Dermis microvascular lymphatic vessel endothelial cell (primary cell): Measurements from ENCODE around the gene FMO5. TPM values are rescaled to one million over a fixed set of nuclear protein-coding genes. Genes with fewer than 3 reads are reported as not detected.
A peak's percentile ranks its signal among the peaks of the same experiment; 100 is the strongest.
"Not testable (repeated sequence)": the region's sequence is repeated elsewhere in the genome, so short reads cannot be mapped to it uniquely, and the experiment has no call there.

Source experiments
- DNase-seq, 2 donors: peaks; one replicate each; pipeline versions ENCODE4 v3.0.0 to v3.0.0-alpha.2; 2010; ENCODE audit warnings: low read depth in 2 of 2
- total RNA-seq: library from RNA; depleted of rRNA; stranded (reverse); fragments of >200 nt; gene quantifications from 2 replicates; pipeline ENCODE4 v1.2.1, GENCODE V29; 2014

Gene FMO5
- total RNA-seq, 1 donor from 2014 or later: 1.2 TPM

DNA sequence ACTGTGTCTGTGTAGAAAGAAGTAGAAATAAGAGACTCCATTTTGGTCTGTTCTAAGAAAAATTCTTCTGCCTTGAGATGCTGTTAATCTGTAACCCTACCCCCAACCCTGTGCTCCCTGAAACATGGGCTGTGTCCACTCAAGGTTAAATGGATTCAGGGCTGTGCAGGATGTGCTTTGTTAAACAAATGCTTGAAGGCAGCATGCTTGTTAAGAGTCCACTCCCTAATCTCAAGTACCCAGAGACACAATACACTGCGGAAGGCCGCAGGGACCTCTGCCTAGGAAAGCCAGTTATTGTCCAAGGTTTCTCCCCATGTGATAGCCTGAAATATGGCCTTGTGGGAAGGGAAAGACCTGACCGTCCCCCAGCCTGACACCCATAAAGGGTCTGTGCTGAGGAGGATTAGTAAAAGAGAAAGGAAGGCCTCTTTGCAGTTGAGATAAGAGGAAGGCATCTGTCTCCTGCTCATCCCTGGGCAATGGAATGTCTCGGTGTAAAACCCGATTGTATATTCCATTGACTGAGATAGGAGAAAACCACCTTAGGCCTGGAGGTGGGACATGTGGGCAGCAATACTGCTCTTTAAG, 15.1 kb upstream of the FMO5 start:
- DNase-seq: not testable (repeated sequence)

DNA sequence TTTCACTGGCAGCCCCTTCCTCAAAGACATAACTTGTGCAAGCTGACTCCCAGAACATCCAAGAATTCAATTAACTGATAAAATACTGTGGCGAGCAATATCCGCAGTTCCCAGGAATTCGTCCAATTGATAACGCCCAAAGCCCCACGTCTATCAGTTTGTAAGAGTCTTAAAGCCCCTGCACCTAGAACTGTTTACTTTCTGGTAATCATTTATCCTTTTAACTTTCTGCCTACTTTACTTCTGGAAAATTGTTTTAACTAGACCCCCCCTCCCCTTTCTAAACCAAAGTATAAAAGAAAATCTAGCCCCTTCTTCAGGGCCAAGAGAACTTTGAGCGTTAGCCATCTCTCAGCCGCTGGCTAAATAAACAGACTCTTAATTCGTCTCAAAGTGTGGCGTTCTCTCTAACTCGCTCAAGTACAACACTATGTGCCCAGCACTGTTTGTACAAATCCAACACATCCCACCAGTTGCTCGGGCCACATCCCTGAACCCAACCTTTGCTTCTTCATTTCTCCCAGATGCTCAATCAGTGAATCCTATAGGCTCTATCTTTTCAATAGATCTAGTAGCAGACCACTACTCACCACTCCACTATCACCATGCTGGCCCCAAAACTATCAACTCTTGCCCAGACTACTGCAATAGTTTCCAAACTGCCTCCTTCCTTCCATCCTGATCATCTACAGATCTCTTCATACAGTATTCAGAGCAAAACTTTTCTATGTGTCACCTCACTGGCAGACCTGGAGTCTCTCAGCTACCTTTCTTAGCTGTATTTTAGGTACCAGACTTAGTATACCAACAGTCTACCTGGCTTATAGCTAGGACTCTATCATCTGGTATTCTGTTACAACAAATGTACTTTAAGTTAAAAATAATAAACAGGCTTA, 14.0 kb upstream of the FMO5 start:
- no peak for DNase-seq

DNA sequence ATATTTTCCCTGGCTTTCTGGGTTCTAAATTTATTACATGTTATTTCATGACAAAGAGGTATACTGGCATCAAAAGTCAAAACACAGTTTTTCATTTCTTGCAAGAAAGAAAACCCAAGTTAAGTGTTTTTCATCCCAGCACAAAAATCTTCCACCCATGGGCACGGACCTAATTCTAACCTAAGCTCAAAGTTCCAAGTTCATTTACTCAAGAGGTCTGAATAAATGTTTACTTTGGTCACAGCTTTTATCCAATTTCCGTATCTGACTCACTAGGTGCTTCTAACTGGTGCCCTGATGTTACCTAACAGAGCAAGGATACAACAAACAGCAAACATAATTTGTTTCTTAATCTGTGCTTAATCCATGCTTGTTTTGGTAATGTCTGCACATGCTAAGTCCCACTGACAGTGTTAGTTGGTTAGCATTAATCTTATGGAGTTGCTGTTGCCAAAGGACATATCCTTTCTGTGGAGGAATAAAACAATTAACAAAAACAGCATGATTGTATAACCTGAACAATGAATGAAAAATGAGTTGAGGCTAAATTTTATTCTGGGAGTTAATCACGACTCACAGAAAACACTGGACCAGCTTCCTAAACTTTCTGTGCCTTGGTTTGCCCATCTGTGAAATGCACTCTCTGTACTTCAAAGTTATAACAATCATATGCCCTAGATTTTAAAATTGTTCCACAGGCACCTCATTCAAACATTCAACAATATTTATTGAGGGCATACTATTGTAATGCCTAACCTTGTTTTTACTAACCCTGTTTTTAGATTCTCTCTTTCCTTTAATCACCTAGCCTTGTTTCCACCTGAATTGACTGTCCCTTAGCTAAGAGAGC, 13.1 kb upstream of the FMO5 start:
- no peak for DNase-seq

DNA sequence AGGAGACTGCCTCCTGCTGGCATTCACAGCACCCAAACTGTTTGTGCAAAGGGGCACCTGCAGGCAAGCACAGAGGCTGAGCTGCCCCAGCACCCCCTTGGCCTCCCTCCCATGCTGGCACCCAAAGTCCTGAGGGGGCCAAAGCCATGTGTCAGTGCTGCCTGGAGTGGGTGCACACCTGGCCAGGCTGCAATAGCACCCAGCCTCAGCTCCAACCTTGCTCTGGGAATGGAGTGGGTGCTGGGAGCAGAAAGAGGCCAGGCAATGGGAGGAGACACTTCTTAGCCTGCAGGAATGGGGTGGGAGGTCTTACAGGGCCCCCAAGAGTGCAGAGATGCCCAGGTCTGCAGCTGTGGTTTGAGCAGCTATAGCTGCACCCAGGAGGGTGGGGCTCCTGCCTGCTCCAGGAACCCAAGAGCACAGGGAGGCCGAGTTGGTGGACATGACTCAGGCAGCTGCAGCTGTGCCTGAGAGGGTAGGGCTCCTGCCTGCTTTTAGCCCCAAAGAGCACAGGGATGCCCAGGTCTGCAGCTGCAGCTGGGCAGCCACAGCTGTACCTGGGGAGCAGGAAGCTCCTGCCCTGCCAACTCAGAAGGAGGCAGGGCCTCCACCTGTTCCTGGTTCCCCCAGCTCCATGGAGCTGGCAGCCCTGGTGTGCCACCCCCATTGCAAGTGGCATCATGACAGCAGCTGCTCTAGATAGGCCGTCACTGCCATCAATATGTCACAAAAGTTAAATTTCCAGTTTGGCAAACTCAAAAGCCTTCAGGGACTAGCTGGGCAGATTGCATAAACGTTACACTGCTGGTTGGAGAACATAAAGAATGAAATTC, 12.0 kb upstream of the FMO5 start:
- DNase-seq: no peak

DNA sequence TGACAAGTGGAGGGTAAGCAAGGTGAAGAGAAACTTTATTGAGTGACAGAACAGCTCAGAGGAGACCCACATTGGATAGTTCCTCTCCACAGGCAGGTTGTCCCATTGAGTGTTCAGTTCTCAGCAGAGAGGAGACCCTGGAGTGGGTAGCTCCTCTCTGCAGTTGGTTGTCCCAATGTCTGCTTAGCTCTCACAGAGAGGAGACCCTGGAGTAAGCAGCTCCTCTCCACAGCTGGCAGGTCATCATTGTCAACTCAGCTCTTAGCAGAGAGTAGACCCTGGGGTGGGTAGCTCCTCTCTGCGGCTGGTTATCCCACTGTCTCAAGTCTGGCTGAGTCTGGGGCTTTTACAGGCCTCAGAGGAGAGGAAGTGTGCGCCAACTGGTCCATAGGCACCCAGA, 11.3 kb upstream of the FMO5 start:
- DNase-seq: no peak

DNA sequence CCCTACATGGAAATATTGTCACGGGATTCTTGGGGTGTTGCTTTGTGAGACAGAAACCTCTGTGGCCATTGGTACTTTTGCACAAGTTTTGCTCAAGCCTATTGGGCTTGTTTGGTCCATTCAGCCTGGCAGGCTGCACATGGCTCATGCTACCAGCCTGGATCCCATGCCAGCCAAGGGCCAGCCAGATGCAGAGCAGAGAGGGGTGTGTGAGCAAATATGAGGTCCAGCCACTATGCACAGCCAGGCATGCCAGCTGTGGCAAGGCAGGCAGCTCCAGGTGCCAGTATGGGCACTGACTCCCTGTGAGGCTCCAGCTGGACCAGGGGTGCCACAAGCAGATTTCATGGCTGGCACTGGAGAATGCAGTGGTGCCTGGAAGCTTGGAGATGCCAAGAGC, 10.7 kb upstream of the FMO5 start:
- no peak for DNase-seq

DNA sequence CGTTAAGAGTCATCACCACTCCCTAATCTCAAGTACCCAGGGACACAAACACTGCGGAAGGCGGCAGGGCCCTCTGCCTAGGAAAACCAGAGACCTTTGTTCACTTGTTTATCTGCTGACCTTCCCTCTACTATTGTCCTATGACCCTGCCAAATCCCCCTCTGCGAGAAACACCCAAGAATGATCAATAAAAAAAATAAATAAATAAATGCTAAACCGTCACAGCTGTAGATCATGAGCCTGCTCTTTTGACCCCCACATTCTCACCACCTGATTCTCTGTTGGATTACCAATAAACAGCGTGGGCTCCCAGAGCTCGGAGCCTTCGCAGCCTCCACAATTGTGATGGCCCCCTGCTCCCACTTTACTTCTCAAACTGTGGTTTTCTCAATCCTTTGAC, 8.8 kb upstream of the FMO5 start:
- DNase-seq: not testable (repeated sequence)

DNA sequence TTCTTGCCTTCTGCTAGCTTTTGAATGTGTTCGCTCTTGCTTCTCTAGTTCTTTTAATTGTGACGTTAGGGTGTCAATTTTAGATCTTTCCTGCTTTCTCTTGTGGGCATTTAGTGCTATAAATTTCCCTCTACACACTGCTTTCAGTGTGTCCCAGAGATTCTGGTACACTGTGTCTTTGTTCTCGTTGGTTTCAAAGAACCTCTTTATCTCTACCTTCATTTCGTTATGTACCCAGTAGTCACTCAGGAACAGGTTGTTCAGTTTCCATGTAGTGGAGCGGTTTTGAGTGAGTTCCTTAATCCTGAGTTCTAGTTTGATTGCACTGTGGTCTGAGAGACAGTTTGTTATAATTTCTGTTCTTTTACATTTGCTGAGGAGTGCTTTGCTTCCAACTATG, 5.9 kb upstream of the FMO5 start:
- not testable (repeated sequence) for DNase-seq

DNA sequence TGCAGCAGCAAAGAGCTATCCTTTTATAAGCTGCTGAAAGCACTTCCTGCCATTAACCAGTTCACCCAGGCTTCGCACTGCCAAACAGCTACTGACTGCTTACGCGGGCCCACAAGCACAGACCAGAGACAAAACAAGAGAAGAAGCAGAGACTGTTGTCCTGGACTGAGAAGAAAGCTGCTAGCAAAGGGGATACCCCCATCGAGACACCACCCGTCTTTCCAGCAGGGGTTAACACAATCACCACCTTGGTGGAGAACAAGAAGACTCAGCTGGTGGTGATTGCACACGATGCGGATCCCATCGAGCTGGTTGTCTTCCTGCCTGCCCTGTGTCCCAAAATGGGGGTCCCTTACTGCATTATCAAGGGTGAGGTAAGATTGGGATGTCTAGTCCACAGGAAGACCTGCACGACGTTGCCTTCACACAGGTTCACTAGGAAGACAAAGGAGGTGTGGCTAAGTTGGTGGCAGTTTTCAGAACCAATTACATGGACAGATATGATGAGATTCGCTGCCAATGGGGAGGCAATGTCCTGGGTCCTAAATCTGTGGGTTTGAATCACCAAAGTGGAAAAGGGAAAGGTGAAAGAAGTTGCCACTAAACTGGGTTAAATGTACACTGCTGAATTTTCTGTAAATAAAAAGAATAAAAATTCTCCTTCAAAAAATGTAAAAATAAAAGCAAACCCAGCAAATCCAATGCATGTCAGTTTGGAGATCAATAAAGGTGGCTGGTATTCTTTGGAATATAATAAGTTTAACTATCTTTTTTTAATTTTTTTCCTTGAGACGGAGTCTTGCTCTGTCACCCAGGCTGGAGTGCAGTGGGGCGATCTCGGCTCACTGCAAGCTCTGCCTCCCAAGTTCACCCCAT, 1.2 kb downstream of the FMO5 start:
- no peak for DNase-seq

DNA sequence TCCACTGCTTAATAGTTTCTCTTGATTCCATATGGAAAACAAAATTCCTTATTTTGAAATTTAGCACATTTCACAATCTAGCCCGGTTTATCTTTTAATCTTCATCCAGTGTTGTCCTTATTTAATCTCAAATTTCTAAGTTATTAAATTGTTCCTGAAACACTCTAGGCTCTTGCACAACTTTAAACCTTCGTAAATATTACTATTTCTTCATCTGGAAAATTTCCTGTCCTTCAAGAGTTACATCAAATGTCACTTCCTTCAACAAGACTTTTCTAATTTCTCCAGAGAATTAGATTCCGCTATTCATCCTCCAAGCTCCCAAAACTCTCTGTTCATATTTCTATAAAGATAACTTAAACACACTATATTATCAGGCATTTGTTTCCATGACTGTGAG, 6.5 kb downstream of the FMO5 start:
- no peak for DNase-seq

DNA sequence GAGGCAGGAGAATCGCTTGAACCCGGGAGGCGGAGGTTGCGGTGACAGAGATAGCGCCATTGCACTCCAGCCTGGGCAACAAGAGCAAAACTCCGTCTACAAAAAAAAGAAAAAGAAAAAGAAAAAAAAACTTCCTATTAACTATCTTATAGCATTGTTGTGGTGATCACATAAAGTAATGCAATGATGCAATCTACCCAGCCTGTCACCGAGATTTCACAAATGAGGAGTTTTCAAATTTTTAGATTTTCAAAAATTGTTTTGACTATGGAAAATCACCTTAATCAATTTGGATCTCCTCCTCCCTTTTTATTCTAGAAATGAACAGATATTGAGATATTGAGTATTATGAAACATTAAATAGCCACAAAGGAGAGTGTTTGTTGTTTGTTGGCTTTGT, 8.0 kb downstream of the FMO5 start:
- DNase-seq: no peak

DNA sequence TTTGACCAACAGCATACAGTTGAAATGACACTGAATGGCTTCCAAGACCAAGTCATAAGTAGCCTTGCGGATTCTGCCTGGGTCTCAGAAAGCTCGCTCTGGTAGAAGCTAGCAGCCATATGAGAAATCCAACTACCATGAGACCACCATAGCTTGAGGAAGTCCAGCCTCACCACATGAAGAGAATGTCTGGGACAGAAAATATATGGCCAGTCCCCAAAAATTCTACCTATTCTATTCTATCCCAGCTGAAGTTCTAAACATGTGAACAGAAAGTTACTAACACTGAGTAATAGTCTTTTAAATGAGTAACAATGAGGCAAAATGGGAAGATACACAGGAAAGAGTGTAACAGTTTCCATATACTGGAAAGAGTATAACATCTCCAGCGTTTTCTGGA, 9.0 kb downstream of the FMO5 start:
- no peak for DNase-seq

DNA sequence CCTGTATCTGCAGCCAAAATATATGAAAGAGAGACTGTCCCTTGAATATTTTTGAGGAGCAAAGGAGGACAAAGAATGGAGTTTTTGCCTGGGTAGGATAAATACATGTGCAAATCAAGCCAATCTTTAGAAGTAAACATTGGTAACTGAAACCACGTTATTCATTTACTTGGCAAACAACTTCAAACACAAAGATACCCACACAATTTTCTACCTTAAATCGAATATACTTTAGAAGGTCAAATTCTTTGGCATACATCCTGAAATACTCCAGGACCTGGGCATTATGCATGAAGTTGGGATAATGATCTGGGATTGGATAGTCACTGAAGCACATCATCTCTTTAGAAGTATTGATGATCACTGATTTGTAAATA, 9.6 kb downstream of the FMO5 start:
- DNase-seq: no peak

DNA sequence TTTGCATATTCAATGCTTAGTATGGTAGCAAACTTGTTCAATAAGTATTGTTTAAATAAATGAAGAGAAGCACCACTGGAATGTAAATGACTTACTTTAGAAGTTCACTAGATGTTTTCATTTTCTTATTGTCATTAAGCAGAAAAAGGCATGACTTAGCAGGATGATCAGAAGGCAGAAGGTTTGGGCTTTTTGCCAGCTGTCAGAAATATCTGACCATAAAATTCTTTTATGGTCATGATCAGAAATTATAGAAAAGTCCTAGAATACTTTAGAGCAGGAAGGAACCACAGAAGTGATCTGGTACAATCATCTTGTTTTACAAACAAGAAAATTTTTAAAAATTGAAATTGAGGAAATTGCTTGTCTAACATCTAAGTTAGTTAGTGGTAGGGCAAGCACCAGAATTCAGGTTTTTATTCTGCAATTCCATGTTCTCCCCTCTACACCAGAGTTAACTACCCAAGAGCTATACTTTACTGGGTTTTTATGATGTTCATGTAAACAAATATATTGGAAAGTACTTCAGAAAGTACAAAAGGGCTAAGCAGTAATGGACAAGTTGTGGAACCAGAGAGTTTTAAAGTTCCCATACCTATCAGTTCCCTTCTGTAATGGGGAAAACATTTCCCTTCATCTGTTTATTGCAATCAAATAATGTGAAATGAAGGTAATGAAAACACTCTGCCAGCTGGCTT, 10.1 kb downstream of the FMO5 start:
- DNase-seq: peak in 1 of 2 donors; percentile 9

DNA sequence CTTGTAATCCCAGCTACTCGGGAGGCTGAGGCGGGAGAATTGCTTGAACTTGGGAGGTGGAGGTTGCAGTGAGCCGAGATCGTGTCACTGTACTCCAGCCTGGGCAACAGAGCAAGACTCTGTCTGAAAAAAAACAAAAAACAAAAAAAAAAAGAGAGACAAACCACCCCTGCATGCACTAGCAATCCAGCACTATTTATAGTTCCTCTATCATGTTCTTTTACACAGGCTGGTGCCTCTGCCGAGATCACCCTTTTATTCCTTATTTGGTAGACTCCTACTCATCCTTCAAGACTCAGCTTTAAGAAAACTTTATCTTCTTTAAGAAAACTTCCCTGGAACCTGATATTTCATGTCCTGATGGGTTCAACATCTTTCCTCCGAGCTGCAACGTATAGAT, 10.8 kb downstream of the FMO5 start:
- DNase-seq: no peak

DNA sequence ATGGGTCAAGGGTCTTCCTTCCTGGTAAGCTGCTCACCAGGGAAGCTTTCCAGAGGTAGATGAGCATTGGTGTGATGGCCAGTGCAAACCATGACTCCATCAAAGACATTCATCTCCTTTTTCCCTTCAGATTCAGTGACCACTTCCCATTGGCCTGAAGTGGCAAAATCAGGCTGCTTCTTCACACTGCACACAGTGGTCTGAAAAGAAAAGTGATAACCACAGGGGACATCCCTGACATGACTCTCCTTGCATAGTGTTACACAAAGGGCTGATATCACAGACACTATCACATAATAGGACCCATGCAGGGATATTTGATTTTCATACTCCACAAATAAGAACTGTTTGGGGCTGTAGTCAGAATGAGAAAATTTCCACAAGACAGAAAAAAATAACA, 11.9 kb downstream of the FMO5 start:
- no peak for DNase-seq

DNA sequence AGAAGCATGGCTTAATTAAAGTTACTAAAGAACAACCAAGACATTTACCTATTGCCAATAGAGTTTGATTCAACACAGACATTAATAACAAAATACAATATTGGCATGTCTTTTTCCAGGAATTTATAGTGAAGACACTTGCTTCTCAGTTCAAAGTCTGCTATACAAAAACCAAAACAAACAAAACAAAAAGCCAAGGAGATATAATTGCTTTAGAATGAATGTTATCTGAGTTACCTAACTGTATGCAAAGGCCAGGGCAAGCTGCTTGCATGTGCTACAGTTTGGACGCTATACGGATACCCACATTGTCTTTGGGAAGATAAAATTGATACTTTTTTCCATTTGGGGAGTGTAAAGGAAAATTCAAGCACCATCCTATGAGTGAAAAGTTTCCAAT, 13.6 kb downstream of the FMO5 start:
- DNase-seq: no peak

DNA sequence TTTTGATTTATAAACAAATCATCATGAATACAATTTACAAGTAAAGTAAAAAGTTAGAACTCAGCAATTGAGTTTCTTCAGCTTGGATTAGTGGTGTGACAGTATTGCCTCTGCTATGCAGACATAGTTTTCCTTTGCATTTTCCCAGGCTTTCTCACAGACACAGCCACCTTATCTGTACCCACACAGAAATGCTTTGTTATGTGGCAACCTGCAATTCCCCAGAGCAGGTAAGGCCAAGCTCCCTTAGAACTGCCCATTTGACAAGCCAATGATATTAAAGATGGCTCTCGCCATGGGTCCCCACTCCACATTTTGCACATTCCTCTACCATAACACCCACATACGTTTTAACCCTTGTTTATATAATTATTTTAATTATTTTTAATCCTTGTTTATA, 14.2 kb downstream of the FMO5 start:
- DNase-seq: no peak

DNA sequence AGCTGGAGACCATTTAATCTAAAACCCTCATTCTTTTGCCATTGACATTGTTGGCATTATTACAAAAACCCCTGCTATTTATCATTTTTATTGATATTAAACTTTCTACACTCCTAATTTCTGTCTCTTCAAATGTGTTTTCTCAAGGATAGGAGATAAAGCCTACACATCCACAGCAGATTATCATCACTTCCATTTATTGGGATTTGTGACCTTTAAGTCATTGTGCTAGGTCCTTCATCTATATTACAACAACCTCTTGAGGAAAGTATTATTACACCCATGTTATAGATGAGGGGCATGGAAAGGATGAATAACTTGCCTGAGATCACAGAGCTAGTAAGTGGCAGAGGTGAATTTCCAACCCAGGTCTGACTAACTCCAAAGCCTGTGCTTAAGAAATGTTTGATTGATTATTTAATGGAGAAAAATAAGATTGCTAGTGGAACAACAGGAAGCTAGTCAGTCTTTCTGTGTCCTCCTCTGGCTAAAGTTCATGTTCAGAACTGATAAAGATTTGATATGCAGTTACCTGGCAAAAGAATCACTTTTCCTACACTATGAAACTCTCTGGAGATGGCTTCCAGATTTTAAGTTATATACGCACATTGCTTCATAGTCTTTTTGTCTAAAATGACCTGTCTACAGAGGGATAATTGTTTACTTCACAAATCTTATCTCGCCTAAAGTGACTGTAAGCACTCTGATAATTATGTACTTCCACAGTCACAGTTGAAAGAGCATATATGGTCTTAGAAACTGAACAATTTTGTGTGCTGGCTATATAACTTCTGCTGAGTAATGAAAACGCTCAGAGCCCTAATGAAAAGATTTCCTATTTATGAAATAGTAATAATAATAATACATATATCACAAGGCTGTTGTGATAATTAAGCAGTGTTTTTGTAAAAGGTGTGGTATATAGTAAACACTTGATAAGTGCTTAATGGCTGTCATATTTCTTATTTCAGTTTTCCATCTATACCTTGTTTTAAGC, 15.0 kb downstream of the FMO5 start:
- no peak for DNase-seq
